Keratinocyte (primary cell): Measurements from ENCODE around the gene KMT5B.

Experiments
- EZH2 ChIP-seq: IDR thresholded peaks from one replicate; pipeline ENCODE4 v1.6.1; 2012; ENCODE audit warnings: inconsistent platforms, mild to moderate bottlenecking, low read length, moderate library complexity
- TF ChIP-seq, protein P1 (sequence below), 3 experiments: IDR thresholded peaks in 1 of 3; conservative IDR thresholded peaks in 1 of 3; optimal IDR thresholded peaks in 1 of 3; 2 replicates in 2 of 3; 3 replicates in 1 of 3; pipeline versions ENCODE3 to v1.5.1; 2011; ENCODE audit warnings: low read length in 3 of 3, mild to moderate bottlenecking in 3 of 3, moderate library complexity in 2 of 3, control low read depth in 1 of 3, inconsistent platforms in 1 of 3; ENCODE audit not compliant: insufficient read depth in 2 of 3; ENCODE audit errors: extremely low read depth in 1 of 3

DNA sequence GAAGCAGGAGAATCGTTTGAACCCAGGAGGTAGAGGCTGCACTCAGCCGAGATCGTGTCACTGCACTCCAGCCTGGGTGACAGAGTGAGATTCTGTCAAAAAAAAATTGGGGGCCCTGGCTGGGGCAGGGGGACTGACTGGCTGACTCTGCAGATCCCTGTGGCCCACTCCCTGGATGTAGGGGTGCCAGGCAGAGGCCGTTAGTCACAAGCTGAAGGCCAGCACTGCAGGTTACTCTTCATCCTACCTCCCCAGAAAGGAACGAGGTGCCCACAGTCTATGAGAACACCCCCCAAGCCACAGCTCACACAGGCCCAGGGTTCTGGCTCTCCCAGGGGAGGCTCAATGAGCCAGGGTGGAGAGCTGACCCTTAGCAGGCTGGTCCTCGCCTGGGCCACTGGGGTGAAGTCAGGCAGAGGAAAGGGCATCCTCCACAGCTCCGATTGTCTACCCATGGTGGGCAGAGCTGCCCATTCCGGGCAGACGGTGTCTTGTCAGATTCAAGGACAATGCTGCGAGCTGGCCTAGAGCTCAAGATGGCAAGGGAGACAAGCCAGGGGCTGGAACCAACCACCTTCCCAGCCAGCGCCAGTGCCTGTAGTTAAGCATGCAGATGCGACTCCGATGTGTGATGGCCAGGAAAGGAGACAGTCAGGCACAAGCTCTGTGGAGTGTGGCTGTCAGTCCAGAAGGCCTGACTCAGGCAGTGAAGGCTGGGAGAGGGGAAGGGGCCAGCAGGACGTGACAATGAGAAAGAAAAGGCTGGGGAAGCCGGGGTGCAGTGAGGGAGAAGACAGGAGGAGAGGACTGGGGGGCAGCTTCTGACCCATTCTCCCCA is 46.2 kb upstream of the KMT5B start:
- no peak for TF ChIP-seq EZH2
- TF ChIP-seq, protein P1, sequence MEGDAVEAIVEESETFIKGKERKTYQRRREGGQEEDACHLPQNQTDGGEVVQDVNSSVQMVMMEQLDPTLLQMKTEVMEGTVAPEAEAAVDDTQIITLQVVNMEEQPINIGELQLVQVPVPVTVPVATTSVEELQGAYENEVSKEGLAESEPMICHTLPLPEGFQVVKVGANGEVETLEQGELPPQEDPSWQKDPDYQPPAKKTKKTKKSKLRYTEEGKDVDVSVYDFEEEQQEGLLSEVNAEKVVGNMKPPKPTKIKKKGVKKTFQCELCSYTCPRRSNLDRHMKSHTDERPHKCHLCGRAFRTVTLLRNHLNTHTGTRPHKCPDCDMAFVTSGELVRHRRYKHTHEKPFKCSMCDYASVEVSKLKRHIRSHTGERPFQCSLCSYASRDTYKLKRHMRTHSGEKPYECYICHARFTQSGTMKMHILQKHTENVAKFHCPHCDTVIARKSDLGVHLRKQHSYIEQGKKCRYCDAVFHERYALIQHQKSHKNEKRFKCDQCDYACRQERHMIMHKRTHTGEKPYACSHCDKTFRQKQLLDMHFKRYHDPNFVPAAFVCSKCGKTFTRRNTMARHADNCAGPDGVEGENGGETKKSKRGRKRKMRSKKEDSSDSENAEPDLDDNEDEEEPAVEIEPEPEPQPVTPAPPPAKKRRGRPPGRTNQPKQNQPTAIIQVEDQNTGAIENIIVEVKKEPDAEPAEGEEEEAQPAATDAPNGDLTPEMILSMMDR (optimal IDR thresholded peaks at IDR 0.05 in 1 of 3, IDR thresholded peaks at IDR 0.05 in 1 of 3, conservative IDR thresholded peaks at IDR 0.05 in 1 of 3; ENCODE audit: extremely low read depth in 1 of 3, insufficient read depth in 2 of 3, low read length in 3 of 3) = no peak
